Keratinocyte (primary cell): Measurements from ENCODE around the gene VAT1L. TPM values are rescaled to one million over a fixed set of nuclear protein-coding genes. Genes with fewer than 3 reads are reported as not detected.

ENCODE experiments used
- DNase-seq: peaks from one replicate; pipeline ENCODE4 v3.0.0-alpha.2; 2011; ENCODE audit warnings: low read depth, missing footprints, low spot score
- FAIRE-seq: peaks from 2 replicates; lab custom pipeline; 2011; peaks lifted over from hg19 to GRCh38; lab: Jason Lieb, UNC
- H2AFZ ChIP-seq: 2 replicates; pipeline ENCODE4 v1.6.0; 2012; ENCODE audit warnings: low read length, control low read depth, inconsistent platforms; ENCODE audit not compliant: control insufficient read depth
- H3K27ac ChIP-seq: 2 replicates; pipeline ENCODE4 v1.5.1; 2011; ENCODE audit warnings: low read length; ENCODE audit not compliant: control insufficient read depth, insufficient read depth
- H3K27me3 ChIP-seq: 3 replicates; pipeline ENCODE4 v1.6.0; 2011; ENCODE audit warnings: low read length; ENCODE audit not compliant: control insufficient read depth, insufficient read depth; ENCODE audit errors: extremely low read depth
- H3K36me3 ChIP-seq, 2 experiments: 2 replicates in 1 of 2; 3 replicates in 1 of 2; pipeline ENCODE4 v1.5.1; 2011; ENCODE audit warnings: low read length in 2 of 2, mild to moderate bottlenecking in 1 of 2; ENCODE audit not compliant: control insufficient read depth in 2 of 2, insufficient read depth in 2 of 2; ENCODE audit errors: extremely low read depth in 1 of 2
- H3K4me1 ChIP-seq: 3 replicates; pipeline ENCODE4 v1.5.1; 2011; ENCODE audit warnings: low read length; ENCODE audit not compliant: control insufficient read depth, insufficient read depth; ENCODE audit errors: extremely low read depth
- H3K4me2 ChIP-seq: 3 replicates; pipeline ENCODE4 v1.6.0; 2011; ENCODE audit warnings: low read depth, low read length; ENCODE audit not compliant: control insufficient read depth, insufficient read depth; ENCODE audit errors: extremely low read depth
- H3K4me3 ChIP-seq, 3 experiments: fragments of 200-600 bp in 1 of 3; sonication (generic) in 1 of 3; 2 replicates in 2 of 3; 3 replicates in 1 of 3; pipeline ENCODE4 v1.5.1; 2011 to 2016; ENCODE audit warnings: low read length in 3 of 3, mild to moderate bottlenecking in 3 of 3, control low read depth in 2 of 3, inconsistent platforms in 1 of 3, low read depth in 1 of 3, mixed read lengths in 1 of 3, mixed run types in 1 of 3, moderate library complexity in 1 of 3; ENCODE audit not compliant: control insufficient read depth in 2 of 3, insufficient read depth in 2 of 3; ENCODE audit errors: extremely low read depth in 1 of 3
- H3K79me2 ChIP-seq: 2 replicates; pipeline ENCODE4 v1.6.0; 2012; ENCODE audit warnings: low read length; ENCODE audit not compliant: control insufficient read depth, insufficient read depth
- H3K9ac ChIP-seq: 3 replicates; pipeline ENCODE4 v1.6.0; 2011; ENCODE audit warnings: low read length; ENCODE audit not compliant: control insufficient read depth, insufficient read depth; ENCODE audit errors: extremely low read depth
- H3K9me1 ChIP-seq: 3 replicates; pipeline ENCODE4 v1.6.0; 2011; ENCODE audit warnings: low read length; ENCODE audit not compliant: control insufficient read depth, insufficient read depth; ENCODE audit errors: extremely low read depth
- H3K9me3 ChIP-seq: 2 replicates; pipeline ENCODE4 v1.5.1; 2012; ENCODE audit warnings: low read depth, low read length; ENCODE audit not compliant: control insufficient read depth
- H4K20me1 ChIP-seq: 3 replicates; pipeline ENCODE4 v1.6.0; 2011; ENCODE audit warnings: low read length; ENCODE audit not compliant: control insufficient read depth, insufficient read depth; ENCODE audit errors: extremely low read depth
- CTCF ChIP-seq, 3 experiments: IDR thresholded peaks in 1 of 3; conservative IDR thresholded peaks in 1 of 3; optimal IDR thresholded peaks in 1 of 3; 2 replicates in 2 of 3; 3 replicates in 1 of 3; pipeline versions ENCODE3 to v1.5.1; 2011; ENCODE audit warnings: low read length in 3 of 3, mild to moderate bottlenecking in 3 of 3, moderate library complexity in 2 of 3, control low read depth in 1 of 3, inconsistent platforms in 1 of 3; ENCODE audit not compliant: insufficient read depth in 2 of 3; ENCODE audit errors: extremely low read depth in 1 of 3
- EZH2 ChIP-seq: IDR thresholded peaks from one replicate; pipeline ENCODE4 v1.6.1; 2012; ENCODE audit warnings: inconsistent platforms, mild to moderate bottlenecking, low read length, moderate library complexity
- dilution Hi-C: fragments of 300-500 bp; cut with MboI; formaldehyde crosslinking; loops from one replicate; pipeline ENCODE4 v1.7.0; 2020; ENCODE audit warnings: low sequenced_read_pairs; ENCODE audit not compliant: extremely low pct_ligation_motif_present
- polyA plus RNA-seq, 5 experiments: library from polyadenylated mRNA; depleted of rRNA in 3 of 5; stranded (reverse) in 3 of 5; stranded (forward) in 1 of 5; unstranded in 1 of 5; fragments of >200 nt; gene quantifications; 1 replicate in 1 of 5; 2 replicates in 3 of 5; 3 replicates in 1 of 5; pipeline versions ENCODE4 v1.2.1 to v1.2.3, GENCODE V29; 2011 to 2012; ENCODE audit warnings: missing spikeins in 2 of 5, low read depth in 1 of 5, low replicate concordance in 1 of 5

The VAT1L gene
- polyA plus RNA-seq, 1 donor (not counting 4 experiments of a cell fraction or from before 2014, with no cell fraction given), result not detected

- dilution Hi-C loops, result no loop called here
- no peak for FAIRE-seq
Observed at GRCh38 chr16:78002915-78003538, 214.7 kb downstream of the VAT1L start.

GRCh38 chr16:78004517-78004916 lies 216.2 kb downstream of the VAT1L start:
- no peak overlapping the region for H3K4me3 ChIP-seq
- H4K20me1 ChIP-seq, result no peaks in the 10 kb centered on the region
- H3K4me2 ChIP-seq, result no peak overlapping the region
- TF ChIP-seq CTCF (optimal IDR thresholded peaks at IDR 0.05 in 1 of 3, IDR thresholded peaks at IDR 0.05 in 1 of 3, conservative IDR thresholded peaks at IDR 0.05 in 1 of 3; ENCODE audit: extremely low read depth in 1 of 3, insufficient read depth in 2 of 3, low read length in 3 of 3) (no peak), EZH2 (no peak)
- no peaks in the 10 kb centered on the region for H3K27me3 ChIP-seq
- dilution Hi-C loops, result no loop called here
- H3K36me3 ChIP-seq, result no peaks in the 10 kb centered on the region
- H3K79me2 ChIP-seq, result no peaks in the 10 kb centered on the region
- no peaks in the 10 kb centered on the region for H3K9me1 ChIP-seq
- no peak overlapping the region for H2AFZ ChIP-seq
- H3K9me3 ChIP-seq, result no peaks in the 10 kb centered on the region
- H3K9ac ChIP-seq, result no peak overlapping the region
- H3K4me1 ChIP-seq, result no peaks in the 10 kb centered on the region
- no peak overlapping the region for H3K27ac ChIP-seq
- no peak for DNase-seq
- no peak for FAIRE-seq

More at GRCh38 chr16:78002915-78003538, 214.7 kb downstream of the VAT1L start:
- Histone ChIP-seq H3K4me3 (no peak overlapping the region), H3K4me1 (no peaks in the 10 kb centered on the region), H2AFZ (no peak overlapping the region), H3K9me1 (no peaks in the 10 kb centered on the region), H3K79me2 (no peaks in the 10 kb centered on the region), H3K36me3 (no peaks in the 10 kb centered on the region), H3K9me3 (no peaks in the 10 kb centered on the region), H3K27me3 (no peaks in the 10 kb centered on the region), H3K27ac (no peak overlapping the region), H3K9ac (no peak overlapping the region), H4K20me1 (no peaks in the 10 kb centered on the region), H3K4me2 (no peak overlapping the region)
- TF ChIP-seq EZH2 (no peak), CTCF (optimal IDR thresholded peaks at IDR 0.05 in 1 of 3, IDR thresholded peaks at IDR 0.05 in 1 of 3, conservative IDR thresholded peaks at IDR 0.05 in 1 of 3; ENCODE audit: extremely low read depth in 1 of 3, insufficient read depth in 2 of 3, low read length in 3 of 3) (peak; percentile 77 to 87 (median 84))
- DNase-seq, result peak; percentile 7
